Measurements from ENCODE around the gene UTY.

UTY gene

DNA sequence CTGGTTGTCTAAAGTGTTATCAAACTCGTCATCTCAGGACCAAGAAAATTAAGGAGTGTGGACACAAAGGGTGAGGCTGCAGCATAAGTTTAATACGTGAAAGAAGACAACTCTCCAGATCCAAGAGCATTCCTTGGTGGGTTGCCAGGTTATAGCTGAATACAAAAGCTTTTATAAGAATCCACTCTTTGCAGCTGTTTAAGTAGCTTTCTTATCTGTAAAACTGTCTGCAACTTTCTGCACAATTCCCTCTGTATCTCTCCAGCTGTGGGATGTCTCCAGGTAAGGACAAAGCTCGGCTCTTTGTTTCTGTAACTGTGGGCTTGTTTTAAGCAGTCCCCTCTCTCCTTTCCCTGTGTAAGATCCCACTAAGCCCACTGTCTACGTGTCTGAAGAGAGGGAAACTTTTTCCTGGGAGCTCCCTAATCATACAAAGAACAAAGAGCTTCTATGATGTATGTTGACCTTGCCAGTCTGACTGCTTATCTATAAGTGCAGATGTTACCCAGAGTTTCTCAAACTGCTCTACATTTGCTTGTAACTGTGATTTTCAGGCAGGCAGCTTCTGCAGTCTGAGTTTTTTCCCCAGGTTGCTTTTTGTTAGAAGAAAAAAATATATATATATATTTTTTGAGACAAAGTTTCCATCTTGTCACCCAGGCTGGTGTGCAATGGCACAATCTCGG is 268.7 kb downstream of the UTY start:
- no peaks in the 10 kb centered on the region for H3K27me3 Mint-ChIP-seq
- ATAC-seq = no peak
- peaks cover 4% of the 10 kb centered on the region for H3K9me3 Mint-ChIP-seq

DNA sequence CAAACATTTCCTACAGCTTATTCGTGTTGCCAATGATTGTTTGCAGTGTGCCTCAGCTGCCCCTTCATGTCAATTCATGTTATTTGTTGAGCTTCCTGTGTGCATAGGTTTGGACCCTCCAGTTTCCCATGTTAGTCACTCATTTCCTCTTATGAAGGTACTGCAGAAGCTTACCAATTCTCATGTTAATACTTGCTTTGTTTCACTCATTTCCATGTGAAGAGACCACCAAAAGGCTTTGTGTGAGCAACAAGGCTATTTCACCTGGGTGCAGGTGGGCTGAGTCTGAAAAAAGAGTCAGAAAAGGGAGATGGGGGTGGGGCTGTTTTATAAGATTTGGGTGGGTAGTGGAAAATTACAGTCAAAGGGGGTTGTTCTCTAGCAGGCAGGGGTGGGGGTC is 274.6 kb downstream of the UTY start:
- no peaks in the 10 kb centered on the region for H3K27me3 Mint-ChIP-seq
- H3K4me1 Mint-ChIP-seq = peaks cover 2% of the 10 kb centered on the region
- H3K36me3 Mint-ChIP-seq (ENCODE audit: low read depth) = no peaks in the 10 kb centered on the region
- H3K4me3 Mint-ChIP-seq = no peak overlapping the region
- H3K27ac Mint-ChIP-seq = no peak overlapping the region
- H3K9me3 Mint-ChIP-seq = peaks cover 4% of the 10 kb centered on the region
- no peak for ATAC-seq
- no peak for DNase-seq

More for the DNA sequence above, 268.7 kb downstream of the UTY start:
- Mint-ChIP-seq H3K4me1 (no peaks in the 10 kb centered on the region), H3K36me3 (ENCODE audit: low read depth) (peaks cover 2% of the 10 kb centered on the region), H3K27ac (no peak overlapping the region), H3K4me3 (no peak overlapping the region)
- no peak for DNase-seq

Measured in activated naive CD8-positive, alpha-beta T cell treated with anti-CD3 and anti-CD28 coated beads, Interleukin-2, amount 50 U/mL, for 24 hours (primary cell).